Left lung (tissue), 10 donors: Measurements from ENCODE around the gene SSU72. TPM values are rescaled to one million over a fixed set of nuclear protein-coding genes. Genes with fewer than 3 reads are reported as not detected.

ENCODE experiments used
- ATAC-seq: fragments of 200-7000 bp; cut with Tn5 transposase; one replicate; pipeline ENCODE4 v1.9.1; 2020; ENCODE audit warnings: moderate library complexity
- DNase-seq, 4 donors: peaks; one replicate each; pipeline ENCODE4 v3.0.0-alpha.2; 2013 to 2020
- H3K27ac ChIP-seq, 2 donors: fragments of 200-600 bp; sonication (generic) in 1 of 2; one replicate each; pipeline versions ENCODE4 v1.5.0 to v1.8.0; 2020 to 2021
- H3K27me3 ChIP-seq, 2 donors: fragments of 200-600 bp; sonication (generic) in 1 of 2; one replicate each; pipeline versions ENCODE4 v1.5.0 to v1.8.0; 2020 to 2021
- H3K36me3 ChIP-seq, 2 donors: fragments of 200-600 bp; sonication (generic) in 1 of 2; one replicate each; pipeline versions ENCODE4 v1.5.0 to v1.8.0; 2020 to 2021
- H3K4me1 ChIP-seq, 2 donors: fragments of 200-600 bp; one replicate each; pipeline ENCODE4 v1.8.0; 2021
- H3K4me3 ChIP-seq, 2 donors: fragments of 200-600 bp; sonication (generic) in 1 of 2; one replicate each; pipeline versions ENCODE4 v1.5.0 to v1.8.0; 2020 to 2021; ENCODE audit warnings: mild to moderate bottlenecking in 1 of 2
- H3K9me3 ChIP-seq, 2 donors: fragments of 200-600 bp; sonication (generic) in 1 of 2; one replicate each; pipeline versions ENCODE4 v1.5.0 to v1.8.0; 2020 to 2021
- CTCF ChIP-seq, 2 donors: fragments of 200-600 bp; sonication (generic) in 1 of 2; IDR thresholded peaks; one replicate each; pipeline versions ENCODE4 v1.5.0 to v1.8.0; 2021; ENCODE audit warnings: antibody characterized with exemption in 2 of 2
- intact Hi-C, 2 donors: fragments of 100-400 bp; cut with DNase I; formaldehyde crosslinking; loops; one replicate each; pipeline versions ENCODE4 v1.11.2 to v1.14.2; 2022
- polyA plus RNA-seq, 6 donors: library from polyadenylated mRNA; unstranded; fragments of 120-200 nt; gene quantifications; one replicate each; pipeline ENCODE4 v1.2.1, GENCODE V29; 2013; ENCODE audit not compliant: insufficient read length in 6 of 6
- total RNA-seq, 2 donors: library from RNA; stranded (reverse); fragmentation: NEBNext Ultra II Directional; extraction: Animal tissue kit (Norgen Biotek cat#: 25700); gene quantifications; one replicate each; pipeline ENCODE4 v1.2.1, GENCODE V29; 2021
- donor health status: DM: no; HTN: yes; CAD: no.
- donor health status: DM: no; HTN: no; CAD: no.

Gene SSU72
- total and polyA plus RNA-seq, 8 donors = 65.2 to 141 (median 72.7) TPM

GRCh38 chr1:1605724-1606123, 31.1 kb upstream of the SSU72 start:
- intact Hi-C loops = no loop called here
- no peak for TF ChIP-seq CTCF (IDR thresholded peaks at IDR 0.05)
- no peaks in the 10 kb centered on the region for H3K9me3 ChIP-seq
- peaks cover 2 to 12% of the 10 kb centered on the region in 2 donors for H3K4me1 ChIP-seq
- peaks cover 0 to 29% of the 10 kb centered on the region in 2 donors for H3K27me3 ChIP-seq
- DNase-seq = peak in 2 of 4 donors; percentile 30 to 61
- ATAC-seq = no peak
- no peak overlapping the region for H3K4me3 ChIP-seq
- no peak overlapping the region for H3K27ac ChIP-seq
- no peaks in the 10 kb centered on the region for H3K36me3 ChIP-seq

- ATAC-seq (no peak), DNase-seq (peak in 2 of 4 donors; percentile 28 to 43)
- H3K27ac ChIP-seq = no peak overlapping the region
- no peak overlapping the region for H3K4me3 ChIP-seq
- H3K36me3 ChIP-seq = no peaks in the 10 kb centered on the region
- no peaks in the 10 kb centered on the region for H3K9me3 ChIP-seq
- H3K4me1 ChIP-seq = peaks cover 5 to 18% of the 10 kb centered on the region in 2 donors
- H3K27me3 ChIP-seq = peaks cover 0 to 35% of the 10 kb centered on the region in 2 donors
- intact Hi-C loops = no loop called here
- TF ChIP-seq CTCF (IDR thresholded peaks at IDR 0.05) = no peak
Measured at GRCh38 chr1:1605034-1605591, 30.4 kb upstream of the SSU72 start.

GRCh38 chr1:1604374-1605033, 29.8 kb upstream of the SSU72 start:
- TF ChIP-seq CTCF (IDR thresholded peaks at IDR 0.05) = no peak
- H3K27me3 ChIP-seq = peaks cover 0 to 37% of the 10 kb centered on the region in 2 donors
- H3K9me3 ChIP-seq = no peaks in the 10 kb centered on the region
- peak in 1 of 4 donors; percentile 39 for DNase-seq
- no peaks in the 10 kb centered on the region for H3K36me3 ChIP-seq
- H3K4me1 ChIP-seq = peaks cover 5 to 14% of the 10 kb centered on the region in 2 donors
- intact Hi-C loops = no loop called here
- no peak overlapping the region for H3K4me3 ChIP-seq
- no peak overlapping the region for H3K27ac ChIP-seq
- ATAC-seq = no peak

- no peaks in the 10 kb centered on the region for H3K36me3 ChIP-seq
- no peak for TF ChIP-seq CTCF (IDR thresholded peaks at IDR 0.05)
- DNase-seq = peak in 1 of 4 donors; percentile 66
Measured at GRCh38 chr1:1603671-1604373, 29.2 kb upstream of the SSU72 start.

GRCh38 chr1:1602968-1603506, 28.4 kb upstream of the SSU72 start:
- Histone ChIP-seq H3K4me3 (no peak overlapping the region), H3K27ac (no peak overlapping the region), H3K4me1 (peaks cover 7 to 23% of the 10 kb centered on the region in 2 donors), H3K9me3 (no peaks in the 10 kb centered on the region), H3K36me3 (no peaks in the 10 kb centered on the region), H3K27me3 (peaks cover 4 to 52% of the 10 kb centered on the region in 2 donors)
- intact Hi-C loops = no loop called here
- no peak for TF ChIP-seq CTCF (IDR thresholded peaks at IDR 0.05)
- ATAC-seq = no peak
- DNase-seq = peak in 2 of 4 donors; percentile 27 to 61

More at GRCh38 chr1:1603671-1604373, 29.2 kb upstream of the SSU72 start:
- no peak overlapping the region for H3K27ac ChIP-seq
- H3K27me3 ChIP-seq = peaks cover 4 to 44% of the 10 kb centered on the region in 2 donors
- peaks cover 7 to 20% of the 10 kb centered on the region in 2 donors for H3K4me1 ChIP-seq
- H3K9me3 ChIP-seq = no peaks in the 10 kb centered on the region
- intact Hi-C loops = no loop called here
- H3K4me3 ChIP-seq = no peak overlapping the region
- ATAC-seq = no peak
